IMR-90 (cell line): ENCODE data around the gene CXXC1.

ENCODE experiments used
- CHD1 ChIP-seq: IDR thresholded peaks from 2 replicates; pipeline ENCODE4 v1.6.1; 2012; ENCODE audit warnings: low read depth, low read length, improper control_type of control experiment
- CTCF ChIP-seq: conservative IDR thresholded peaks from 2 replicates; pipeline ENCODE4 v1.5.1; 2012; ENCODE audit warnings: mild to moderate bottlenecking, low read depth, low read length, improper control_type of control experiment
- ELK1 ChIP-seq: fragments of 150-350 bp; IDR thresholded peaks from 2 replicates; pipeline ENCODE4 v1.6.1; 2016; ENCODE audit warnings: low read depth, mild to moderate bottlenecking, low read length, moderate library complexity, borderline replicate concordance
- MAFK ChIP-seq: IDR thresholded peaks from 2 replicates; pipeline ENCODE4 v1.6.1; 2012; ENCODE audit warnings: low read depth, low read length, improper control_type of control experiment
- MXI1 ChIP-seq: IDR thresholded peaks from 2 replicates; pipeline ENCODE4 v1.6.1; 2012; ENCODE audit warnings: low read depth, mild to moderate bottlenecking, low read length, moderate library complexity, borderline replicate concordance
- NFE2L2 ChIP-seq: fragments of 150-350 bp; IDR thresholded peaks from 2 replicates; pipeline ENCODE4 v1.6.1; 2016; ENCODE audit warnings: low read depth, mild to moderate bottlenecking, low read length
- POLR2A ChIP-seq: IDR thresholded peaks from 2 replicates; pipeline ENCODE4 v1.6.1; 2012; ENCODE audit warnings: mild to moderate bottlenecking, low read depth, low read length
- RCOR1 ChIP-seq: IDR thresholded peaks from 2 replicates; pipeline ENCODE4 v1.6.1; 2012; ENCODE audit warnings: mild to moderate bottlenecking, low read length, improper control_type of control experiment; ENCODE audit not compliant: insufficient replicate concordance
- RFX5 ChIP-seq: IDR thresholded peaks from 2 replicates; pipeline ENCODE4 v1.8.0; 2012; ENCODE audit warnings: low read depth, mild to moderate bottlenecking, low read length, moderate library complexity
- USF2 ChIP-seq: fragments of 150-350 bp; IDR thresholded peaks from 2 replicates; pipeline ENCODE4 v1.6.1; 2017; ENCODE audit warnings: mild to moderate bottlenecking, antibody characterized with exemption, low read length, low read depth

GRCh38 chr18:50274941-50275340, 12.6 kb downstream of the CXXC1 start:
- no peak for TF ChIP-seq CTCF
- no peak for TF ChIP-seq MXI1
- TF ChIP-seq RFX5, result no peak
- TF ChIP-seq POLR2A, result no peak
- TF ChIP-seq RCOR1, result no peak
- no peak for TF ChIP-seq NFE2L2
- no peak for TF ChIP-seq ELK1
- no peak for TF ChIP-seq MAFK
- TF ChIP-seq USF2, result no peak
- TF ChIP-seq CHD1, result no peak
